C4-2B (cell line): Measurements from ENCODE around the gene SCN4A.

Experiments used
- CTCF ChIP-seq: fragments of 450-650 bp; conservative IDR thresholded peaks from 2 replicates; pipeline ENCODE4 v1.5.1; 2017; ENCODE audit warnings: mild to moderate bottlenecking
- ZFX ChIP-seq: fragments of 450-650 bp; IDR thresholded peaks from 2 replicates; pipeline ENCODE4 v1.6.1; 2017

- no peak for TF ChIP-seq CTCF
- no peak for TF ChIP-seq ZFX
Observed at GRCh38 chr17:63993368-63993985, 20.8 kb upstream of the SCN4A start.
